Right lung (tissue), 5 donors: Measurements from ENCODE around the gene CLASRP. TPM values are rescaled to one million over a fixed set of nuclear protein-coding genes. Genes with fewer than 3 reads are reported as not detected.

Experiments used
- DNase-seq, 2 donors: peaks; one replicate each; pipeline ENCODE4 v3.0.0-alpha.2; 2013
- polyA plus RNA-seq, 5 donors: library from polyadenylated mRNA; unstranded; fragments of 120-200 nt; gene quantifications; one replicate each; pipeline versions ENCODE4 v1.2.1 to v1.2.3, GENCODE V29; 2013; ENCODE audit warnings: inconsistent platforms in 1 of 5, low replicate concordance in 1 of 5; ENCODE audit not compliant: insufficient read length in 5 of 5, insufficient read depth in 1 of 5

Gene CLASRP
- polyA plus RNA-seq, 5 donors, result 62.9 to 92.4 (median 82.9) TPM

DNA sequence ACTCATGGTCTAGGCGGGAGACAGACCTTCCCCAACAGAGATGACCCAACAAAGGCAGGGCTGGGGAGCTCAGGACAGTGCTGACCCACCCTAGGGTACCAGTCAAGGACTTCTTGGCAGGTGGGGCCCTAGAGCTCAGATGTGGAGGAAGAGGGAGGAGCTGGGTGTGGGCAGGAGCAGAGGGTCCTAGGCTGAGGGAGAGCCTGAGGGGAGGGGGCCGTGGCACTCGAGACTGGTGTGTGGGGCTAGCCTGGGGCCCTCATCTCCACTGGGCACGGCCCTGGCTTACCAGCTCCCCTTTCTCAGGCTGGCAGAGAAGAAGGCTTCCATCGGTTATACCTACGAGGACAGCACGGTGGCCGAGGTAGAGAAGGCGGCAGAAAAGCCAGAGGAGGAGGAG lies 18.6 kb downstream of the CLASRP start:
- DNase-seq, result no peak

DNA sequence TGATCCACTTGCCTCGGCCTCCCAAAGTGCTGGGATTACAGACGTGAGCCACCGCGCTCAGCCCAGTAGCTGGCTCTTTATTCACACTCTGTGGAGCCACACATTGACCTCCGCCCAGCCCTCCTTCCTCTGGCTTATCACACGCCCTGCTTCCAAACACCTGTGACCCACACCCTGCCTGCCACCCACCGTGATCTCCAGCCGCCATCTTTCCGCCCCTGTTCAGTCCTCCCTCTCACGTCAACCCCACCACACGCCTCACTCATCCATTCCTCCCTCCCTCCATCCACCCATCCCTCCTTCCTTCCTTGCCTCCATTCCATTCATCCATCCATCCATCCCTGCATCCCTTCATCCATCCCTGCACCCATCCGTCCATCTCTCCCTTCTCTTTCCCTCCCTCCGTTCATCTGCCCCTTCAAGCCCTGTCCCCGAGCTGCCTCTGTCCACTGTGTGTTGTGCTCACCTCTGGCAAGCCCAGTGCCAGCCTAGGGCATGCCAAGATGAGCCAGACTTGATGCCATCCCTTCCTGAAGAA lies 19.8 kb downstream of the CLASRP start:
- no peak for DNase-seq

- peak in 1 of 2 donors; percentile 47 for DNase-seq
These were observed 20.6 kb downstream of the CLASRP start for GRCh38 chr19:45059258-45059965.

DNA sequence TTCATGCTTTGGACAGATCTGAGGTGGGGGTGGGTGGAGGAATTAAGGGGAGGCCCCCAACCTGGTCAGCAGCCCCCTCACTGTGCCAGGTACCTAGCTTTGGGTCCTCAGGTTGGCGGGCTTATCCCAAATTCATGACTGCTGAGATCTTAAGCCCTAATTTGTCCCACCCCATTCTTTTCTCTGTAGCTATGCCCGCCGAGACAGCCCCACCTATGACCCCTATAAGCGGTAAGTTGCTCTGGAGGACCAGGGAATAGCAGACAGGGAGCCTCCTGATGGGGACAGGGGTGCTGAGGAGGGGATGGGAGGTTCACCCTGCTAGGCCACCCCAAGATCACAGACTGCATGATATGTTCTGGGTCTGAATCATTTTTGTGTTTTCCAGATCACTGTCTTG lies 23.1 kb downstream of the CLASRP start:
- no peak for DNase-seq

- no peak for DNase-seq
These were observed 25.3 kb downstream of the CLASRP start for GRCh38 chr19:45063851-45064801.

- DNase-seq, result no peak
These were observed 28.2 kb downstream of the CLASRP start for GRCh38 chr19:45066921-45067661.

GRCh38 chr19:45068041-45068440 lies 29.2 kb downstream of the CLASRP start:
- no peak for DNase-seq

DNA sequence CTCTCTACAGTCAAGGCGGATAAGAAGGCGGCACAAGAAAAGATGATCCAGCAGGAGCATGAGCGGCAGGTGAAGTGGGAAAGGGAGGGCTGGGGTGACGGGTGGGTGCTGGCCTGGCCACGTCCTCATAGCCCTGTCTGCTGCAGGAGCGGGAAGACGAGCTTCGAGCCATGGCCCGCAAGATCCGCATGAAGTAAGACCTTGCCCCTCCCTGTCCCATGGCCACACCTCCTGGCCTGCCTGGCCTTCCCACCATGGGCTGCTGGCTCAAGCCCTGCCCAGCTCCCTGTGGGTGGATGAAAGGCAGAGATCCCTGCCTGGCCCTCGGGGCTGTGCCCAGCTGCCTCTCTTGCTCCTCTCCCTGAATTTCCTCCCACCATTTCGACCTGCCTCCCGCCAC lies 30.2 kb downstream of the CLASRP start:
- DNase-seq, result no peak

- DNase-seq, result no peak
These were observed 31.4 kb downstream of the CLASRP start for GRCh38 chr19:45070214-45070613.

DNA sequence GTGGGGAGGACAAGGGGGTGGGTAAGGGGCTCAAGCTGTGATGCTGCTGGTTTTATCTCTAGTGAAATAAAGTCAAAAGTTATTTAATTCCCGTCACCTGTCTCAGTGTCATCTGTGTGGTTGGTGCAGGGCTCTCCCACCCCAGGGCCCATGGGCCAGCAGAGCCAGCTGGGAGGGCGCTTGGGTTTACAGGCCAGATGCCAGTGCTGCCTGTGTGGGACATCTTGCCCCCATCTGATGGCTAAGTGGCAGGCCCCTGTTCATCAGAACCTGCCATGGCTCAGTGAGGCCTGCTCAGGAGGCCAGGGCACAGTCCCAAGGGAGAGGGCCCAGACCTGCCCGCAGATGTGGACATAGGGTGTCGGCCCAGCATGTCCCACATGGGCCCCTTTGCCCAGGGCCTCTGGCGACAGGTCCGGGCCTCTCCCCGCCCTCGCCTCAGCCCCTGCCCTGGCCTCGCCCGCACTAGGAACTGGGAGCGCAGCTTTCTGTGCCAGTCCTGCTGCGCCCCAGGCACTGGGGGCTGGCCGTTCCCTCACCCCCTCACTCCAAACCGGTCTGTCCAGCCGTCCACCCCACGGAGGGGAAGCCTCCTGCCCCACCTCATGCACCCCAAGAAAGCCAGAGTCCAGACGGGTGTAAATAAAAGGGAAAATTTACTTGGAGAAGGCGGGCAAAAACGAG lies 32.2 kb downstream of the CLASRP start:
- DNase-seq, result no peak

DNA sequence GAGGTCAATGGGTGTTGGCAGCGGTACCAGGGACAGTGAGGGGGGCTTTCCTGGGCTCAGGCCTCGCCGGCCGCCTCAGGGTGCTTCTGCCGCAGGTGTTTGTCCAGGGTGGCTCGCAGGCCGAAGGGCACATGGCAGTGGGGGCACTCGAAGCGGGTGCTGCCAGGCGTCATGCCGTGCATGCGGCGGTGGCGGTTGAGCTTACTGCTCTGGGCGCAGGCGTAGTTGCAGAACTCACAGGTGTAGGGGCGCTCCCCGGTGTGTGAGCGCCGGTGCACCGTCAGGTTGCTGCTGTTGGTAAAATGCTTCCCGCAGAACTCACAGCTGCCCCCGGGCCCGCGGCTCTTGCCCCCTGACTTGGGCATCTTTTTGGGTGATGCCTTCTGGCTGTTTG lies 32.7 kb downstream of the CLASRP start:
- no peak for DNase-seq

- DNase-seq, result no peak
These were observed 33.3 kb downstream of the CLASRP start for GRCh38 chr19:45071969-45072790.

GRCh38 chr19:45074744-45075300 lies 36.0 kb downstream of the CLASRP start:
- DNase-seq, result no peak

DNA sequence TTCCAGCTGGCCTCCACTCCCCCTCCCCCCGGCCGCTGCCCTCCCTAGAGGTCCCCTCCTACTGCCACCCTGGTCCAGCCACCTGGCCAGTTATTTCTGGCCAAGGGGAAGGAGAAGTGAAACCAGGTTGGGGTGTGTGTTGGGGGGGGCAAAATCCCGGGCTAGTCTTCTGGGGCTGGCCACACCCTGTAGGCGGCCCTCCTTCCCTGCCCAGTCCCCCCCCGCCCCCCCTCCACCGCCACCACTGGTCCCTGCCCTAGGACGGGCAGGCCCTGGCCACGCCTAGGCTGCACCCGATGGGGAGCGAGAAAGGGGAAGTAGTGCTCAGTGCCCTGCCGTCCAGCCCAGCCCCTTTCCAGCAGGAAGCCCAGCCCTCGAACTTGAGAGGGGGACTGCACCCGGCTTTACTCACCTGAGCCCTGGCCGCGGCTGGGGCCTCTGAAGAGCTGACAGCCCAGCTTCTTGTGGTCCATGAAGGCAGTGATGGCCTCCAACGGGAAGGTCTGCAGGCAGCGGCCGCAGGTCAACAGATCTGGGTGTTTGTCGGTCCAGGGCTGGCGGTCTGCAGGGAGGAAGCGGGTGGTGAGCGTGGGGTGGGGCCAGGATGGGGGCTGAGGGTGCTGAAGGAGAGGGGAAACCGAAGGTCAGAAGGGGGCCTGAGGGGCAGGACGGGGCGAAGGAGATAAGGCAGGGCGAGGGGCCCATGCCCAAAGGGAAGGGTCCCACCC lies 36.6 kb downstream of the CLASRP start:
- peak in 1 of 2 donors; percentile 29 for DNase-seq

GRCh38 chr19:45076029-45076850 lies 37.4 kb downstream of the CLASRP start, which contains the start of gene ZNF296:
Gene ZNF296 (minus strand): TSS chr19:45076478. CDS start chr19:45076373, 105 bp downstream.
- peak in 1 of 2 donors; percentile 32 for DNase-seq

DNA sequence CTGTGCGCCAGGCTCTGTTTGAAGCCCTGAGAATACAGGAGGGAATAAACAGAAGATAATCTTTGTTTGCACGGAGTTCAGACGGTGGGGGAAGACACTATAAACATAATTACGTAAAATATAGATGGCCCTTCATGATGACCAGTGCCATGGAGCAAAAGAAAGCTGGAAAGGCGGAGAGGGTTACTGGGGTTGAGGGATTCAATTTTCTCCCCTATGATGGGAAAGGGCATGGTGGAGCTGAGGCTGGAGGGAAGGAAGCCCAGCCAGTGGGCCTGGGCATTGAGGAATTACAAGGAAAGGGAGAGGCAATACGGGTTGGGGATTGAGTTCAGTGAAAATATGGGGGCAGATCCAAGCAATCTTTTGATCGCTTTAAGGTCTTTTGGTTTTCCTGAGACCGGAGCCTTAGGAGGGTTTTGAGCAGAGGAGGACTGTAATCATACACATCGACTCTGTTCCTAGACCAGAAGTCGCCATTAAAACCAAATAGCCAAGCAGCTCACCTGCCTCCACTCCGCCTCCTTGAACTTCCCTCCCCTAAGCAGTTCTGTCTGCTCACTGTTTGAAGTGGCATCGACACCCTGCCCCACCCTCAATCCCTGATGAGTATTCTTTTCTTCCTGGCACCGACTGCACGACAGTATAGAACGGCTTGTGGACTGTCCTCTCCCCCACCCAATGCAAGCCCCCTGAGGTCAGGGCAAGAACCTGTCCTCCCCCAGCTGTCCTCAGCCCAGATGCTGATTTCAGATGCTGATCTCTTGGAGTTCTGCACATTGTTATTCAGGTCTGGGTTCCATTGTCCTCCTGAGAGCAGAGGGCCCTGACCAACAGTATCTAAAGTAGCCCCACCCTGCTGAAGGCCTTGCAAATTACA lies 38.2 kb downstream of the CLASRP start:
- DNase-seq, result no peak

DNA sequence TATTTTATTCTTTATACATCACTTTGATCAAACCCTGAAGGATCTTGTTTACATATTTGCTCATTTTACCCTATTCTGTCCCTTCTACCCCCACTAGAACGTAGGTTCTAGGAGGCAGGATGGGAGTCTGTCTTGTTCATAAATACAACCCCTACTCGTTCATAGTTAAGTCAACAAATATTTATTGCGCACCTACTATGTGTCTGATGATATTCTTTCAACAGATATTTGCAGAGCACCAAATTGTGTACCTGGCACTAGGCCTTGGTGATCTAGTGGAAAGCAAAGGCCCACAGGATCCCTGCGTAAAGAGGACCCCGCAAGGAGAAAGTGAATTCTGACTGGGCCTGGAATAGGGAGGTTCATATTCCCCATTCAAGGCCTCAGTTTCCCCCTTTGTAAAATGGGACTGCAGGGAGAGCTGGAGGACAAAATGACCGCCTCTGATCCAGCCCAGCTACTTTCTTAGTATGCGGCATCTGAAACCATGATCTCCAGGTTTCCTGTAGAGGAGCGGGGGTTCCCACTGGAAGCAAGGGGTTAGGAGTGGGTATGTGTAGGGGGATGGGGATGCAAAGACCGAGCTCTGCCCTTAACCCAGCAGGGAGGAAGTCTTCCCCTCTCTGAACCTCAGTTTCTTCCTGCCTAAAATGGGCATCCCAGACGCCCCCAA lies 39.7 kb downstream of the CLASRP start:
- DNase-seq, result no peak
